Psoas muscle (tissue), 8 donors: ENCODE results near the gene PHACTR3. TPM values are rescaled to one million over a fixed set of nuclear protein-coding genes. Genes with fewer than 3 reads are reported as not detected.

ENCODE experiments used
- ATAC-seq, 4 donors: fragments of 200-7000 bp; cut with Tn5 transposase; one replicate each; pipeline ENCODE4 v1.9.1; 2020; ENCODE audit warnings: moderate library complexity in 3 of 4, mild to moderate bottlenecking in 2 of 4
- DNase-seq, 2 donors: peaks; one replicate each; pipeline ENCODE4 v3.0.0-alpha.2; 2020
- H3K27ac ChIP-seq: fragments of 200-600 bp; one replicate; pipeline ENCODE4 v1.8.0; 2022
- H3K27me3 ChIP-seq, 3 donors: fragments of 200-600 bp in 1 of 3; one replicate each; pipeline versions ENCODE4 v1.6.1 to v1.8.0; 2013 to 2022; ENCODE audit warnings: low read length in 2 of 3, mild to moderate bottlenecking in 2 of 3, moderate library complexity in 1 of 3; ENCODE audit not compliant: insufficient read depth in 3 of 3
- H3K36me3 ChIP-seq, 2 donors: fragments of 200-600 bp in 1 of 2; one replicate each; pipeline versions ENCODE4 v1.6.1 to v1.8.0; 2013 to 2022; ENCODE audit warnings: low read depth in 1 of 2, mild to moderate bottlenecking in 1 of 2, moderate library complexity in 1 of 2; ENCODE audit not compliant: insufficient read depth in 1 of 2
- H3K4me1 ChIP-seq: fragments of 200-600 bp; one replicate; pipeline ENCODE4 v1.8.0; 2022
- H3K4me3 ChIP-seq: fragments of 200-600 bp; one replicate; pipeline ENCODE4 v1.8.0; 2022; ENCODE audit warnings: mild to moderate bottlenecking
- H3K9me3 ChIP-seq: fragments of 200-600 bp; one replicate; pipeline ENCODE4 v1.8.0; 2022
- WGBS, 3 donors: extraction: QIAGEN DNeasy Blood & Tissue Kit; methylation state at CpG; one replicate each; pipeline versions ENCODE4 v1.1.6 to v1.1.7; 2013; 5-methylcytosine and 5-hydroxymethylcytosine counted together
- intact Hi-C, 2 donors: fragments of 100-400 bp; cut with DNase I; formaldehyde crosslinking; loops; one replicate each; pipeline versions ENCODE4 v1.11.0 to v1.14.2; 2022
- polyA plus RNA-seq, 3 donors: library from polyadenylated mRNA; stranded (reverse); fragments of 200-250 nt; gene quantifications; one replicate each; pipeline ENCODE4 v1.2.3, GENCODE V29; 2013
- total RNA-seq, 4 donors: library from RNA; stranded (reverse); fragmentation: NEBNext Ultra II Directional in 2 of 4; extraction: Animal tissue kit (Norgen Biotek cat#: 25700) in 2 of 4; gene quantifications; one replicate each; pipeline versions ENCODE4 v1.2.1 to v1.2.4, GENCODE V29; 2021 to 2023
- TF ChIP-seq, protein P1 (sequence below): fragments of 200-600 bp; IDR thresholded peaks from one replicate; pipeline ENCODE4 v1.8.0; 2022; ENCODE audit warnings: antibody characterized with exemption
- donor health status: healthy with polysubstance abuse.
- donor health status: DM: no; HTN: no; CAD: no; lungs with moderate emphysema.
- donor health status: Bipolar disorder and iron deficiency.
- donor health status: healthy.
- donor health status: DM: yes; HTN: yes; CAD: no.
- donor health status: DM: no; HTN: no; CAD: no.
- donor health status: DM: no; HTN: no; CAD: no.
- donor health status: DM: yes; HTN: yes; CAD: no.

The PHACTR3 gene
- total and polyA plus RNA-seq, 7 donors, result 0.10 to 0.46 (median 0.15) TPM; not detected in 3

DNA sequence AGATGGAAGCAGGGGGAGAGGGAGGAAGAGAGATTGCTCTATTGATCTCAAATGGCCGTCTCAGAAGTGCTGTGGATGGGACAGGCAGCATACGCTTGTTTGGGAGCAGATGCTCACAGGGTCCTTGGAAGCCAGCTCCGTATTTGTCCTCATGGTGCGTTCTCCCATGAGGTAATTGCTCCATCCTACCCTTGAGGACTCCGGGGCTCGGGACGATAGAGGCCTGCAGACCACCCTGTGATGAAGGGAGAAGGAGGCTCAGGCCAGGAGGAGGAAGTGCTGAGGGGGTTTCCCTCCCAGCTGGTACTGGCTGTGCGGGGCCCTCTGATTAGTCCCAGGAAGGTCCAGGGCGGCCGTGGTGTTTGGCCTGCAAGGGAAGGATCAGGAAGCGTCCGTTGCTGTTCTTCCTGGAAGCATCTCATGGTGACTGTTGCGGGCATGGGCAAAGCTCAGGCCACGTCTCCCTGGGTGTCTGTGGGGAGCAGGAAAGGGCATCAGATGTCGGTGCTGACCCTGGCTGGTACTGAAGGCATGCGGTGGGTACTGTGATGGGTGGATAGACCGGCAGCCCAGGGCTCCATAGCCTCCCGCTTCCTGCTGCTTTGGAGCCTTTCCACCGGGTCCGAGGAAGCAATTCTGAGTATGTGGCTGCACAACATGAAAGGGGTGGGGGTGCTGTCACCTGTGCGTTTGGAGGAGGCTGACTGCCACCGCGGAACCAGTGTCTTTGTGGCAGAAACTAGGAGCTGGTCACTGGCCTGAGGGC lies 170.8 kb downstream of the PHACTR3 start:
- Histone ChIP-seq H3K27ac (no peak overlapping the region), H3K9me3 (no peaks in the 10 kb centered on the region), H3K27me3 (no peaks in the 10 kb centered on the region), H3K36me3 (no peaks in the 10 kb centered on the region), H3K4me1 (no peaks in the 10 kb centered on the region), H3K4me3 (no peak overlapping the region)
- ATAC-seq, result no peak
- WGBS, 3 donors, result 63 to 75% (median 65%) methylated on average over 23 of the region's 23 CpGs
- TF ChIP-seq, protein P1, sequence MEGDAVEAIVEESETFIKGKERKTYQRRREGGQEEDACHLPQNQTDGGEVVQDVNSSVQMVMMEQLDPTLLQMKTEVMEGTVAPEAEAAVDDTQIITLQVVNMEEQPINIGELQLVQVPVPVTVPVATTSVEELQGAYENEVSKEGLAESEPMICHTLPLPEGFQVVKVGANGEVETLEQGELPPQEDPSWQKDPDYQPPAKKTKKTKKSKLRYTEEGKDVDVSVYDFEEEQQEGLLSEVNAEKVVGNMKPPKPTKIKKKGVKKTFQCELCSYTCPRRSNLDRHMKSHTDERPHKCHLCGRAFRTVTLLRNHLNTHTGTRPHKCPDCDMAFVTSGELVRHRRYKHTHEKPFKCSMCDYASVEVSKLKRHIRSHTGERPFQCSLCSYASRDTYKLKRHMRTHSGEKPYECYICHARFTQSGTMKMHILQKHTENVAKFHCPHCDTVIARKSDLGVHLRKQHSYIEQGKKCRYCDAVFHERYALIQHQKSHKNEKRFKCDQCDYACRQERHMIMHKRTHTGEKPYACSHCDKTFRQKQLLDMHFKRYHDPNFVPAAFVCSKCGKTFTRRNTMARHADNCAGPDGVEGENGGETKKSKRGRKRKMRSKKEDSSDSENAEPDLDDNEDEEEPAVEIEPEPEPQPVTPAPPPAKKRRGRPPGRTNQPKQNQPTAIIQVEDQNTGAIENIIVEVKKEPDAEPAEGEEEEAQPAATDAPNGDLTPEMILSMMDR, result no peak
- intact Hi-C loops, result loop anchor here in 1 of 2 donors (10.0 kb wide), 1 partner anchor 80 kb away; no protein-coding TSS in a partner anchor
- no peak for DNase-seq

DNA sequence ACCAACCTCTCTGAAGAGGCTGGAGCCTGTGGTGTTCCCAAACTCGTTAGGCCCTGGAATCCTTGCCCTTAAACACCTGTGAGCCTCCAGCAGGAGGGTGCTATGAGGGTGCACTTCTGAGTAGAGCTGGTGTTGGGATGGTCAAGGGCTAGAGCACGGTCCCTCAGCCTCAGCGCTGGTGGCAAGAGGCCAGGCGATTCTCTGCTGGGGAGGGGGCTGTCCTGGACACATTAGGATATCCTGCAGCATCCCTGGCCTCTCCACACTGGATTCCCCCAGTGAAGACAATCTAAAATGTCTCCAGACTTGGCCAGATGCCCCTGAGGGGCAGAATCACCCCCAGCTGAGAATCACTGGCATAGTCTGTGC lies 171.3 kb downstream of the PHACTR3 start:
- intact Hi-C loops, result loop anchor here in 1 of 2 donors (10.0 kb wide), 1 partner anchor 79 kb away; no protein-coding TSS in a partner anchor
- H3K27ac ChIP-seq, result no peak overlapping the region
- H3K27me3 ChIP-seq, result no peaks in the 10 kb centered on the region
- 74 to 89% (median 81%) methylated on average over 4 of the region's 4 CpGs for WGBS, 3 donors
- H3K4me3 ChIP-seq, result no peak overlapping the region
- TF ChIP-seq, protein P1, result no peak
- no peaks in the 10 kb centered on the region for H3K36me3 ChIP-seq
- H3K9me3 ChIP-seq, result no peaks in the 10 kb centered on the region
- DNase-seq, result no peak
- no peak for ATAC-seq
- H3K4me1 ChIP-seq, result no peaks in the 10 kb centered on the region

DNA sequence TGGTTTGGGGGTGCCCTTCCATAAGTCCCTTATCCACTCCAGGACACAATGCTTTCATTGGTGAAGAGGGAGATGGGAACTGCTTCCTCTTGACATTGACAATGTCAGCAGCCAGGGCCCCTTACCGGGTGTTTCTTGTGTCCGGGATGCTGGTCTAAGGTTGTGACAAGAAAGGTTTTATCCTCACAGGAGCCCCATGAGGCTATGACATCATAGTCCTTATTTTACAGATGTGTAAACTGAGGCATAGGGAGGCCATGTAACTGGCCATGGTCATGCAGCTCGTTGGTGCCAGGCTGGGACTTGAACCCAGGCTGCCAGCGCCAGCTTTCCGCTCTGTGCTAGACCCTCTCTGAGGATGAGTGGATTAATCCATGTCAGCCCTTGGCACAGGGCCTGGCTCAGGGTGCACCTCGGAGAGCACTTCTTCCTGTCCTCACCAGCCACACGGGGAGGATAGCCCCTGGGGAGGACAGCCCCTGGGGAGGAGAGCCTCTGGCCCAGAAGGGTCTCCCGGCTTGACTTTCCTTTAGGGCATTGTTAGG lies 171.8 kb downstream of the PHACTR3 start:
- TF ChIP-seq, protein P1, result no peak
- intact Hi-C loops, result loop anchor here in 1 of 2 donors (10.0 kb wide), 1 partner anchor 79 kb away; no protein-coding TSS in a partner anchor
- Histone ChIP-seq H3K4me1 (no peaks in the 10 kb centered on the region), H3K4me3 (no peak overlapping the region), H3K36me3 (no peaks in the 10 kb centered on the region), H3K9me3 (no peaks in the 10 kb centered on the region), H3K27me3 (no peaks in the 10 kb centered on the region), H3K27ac (no peak overlapping the region)
- 54 to 68% (median 55%) methylated on average over 8 of the region's 8 CpGs for WGBS, 3 donors
- ATAC-seq, result no peak
- no peak for DNase-seq

DNA sequence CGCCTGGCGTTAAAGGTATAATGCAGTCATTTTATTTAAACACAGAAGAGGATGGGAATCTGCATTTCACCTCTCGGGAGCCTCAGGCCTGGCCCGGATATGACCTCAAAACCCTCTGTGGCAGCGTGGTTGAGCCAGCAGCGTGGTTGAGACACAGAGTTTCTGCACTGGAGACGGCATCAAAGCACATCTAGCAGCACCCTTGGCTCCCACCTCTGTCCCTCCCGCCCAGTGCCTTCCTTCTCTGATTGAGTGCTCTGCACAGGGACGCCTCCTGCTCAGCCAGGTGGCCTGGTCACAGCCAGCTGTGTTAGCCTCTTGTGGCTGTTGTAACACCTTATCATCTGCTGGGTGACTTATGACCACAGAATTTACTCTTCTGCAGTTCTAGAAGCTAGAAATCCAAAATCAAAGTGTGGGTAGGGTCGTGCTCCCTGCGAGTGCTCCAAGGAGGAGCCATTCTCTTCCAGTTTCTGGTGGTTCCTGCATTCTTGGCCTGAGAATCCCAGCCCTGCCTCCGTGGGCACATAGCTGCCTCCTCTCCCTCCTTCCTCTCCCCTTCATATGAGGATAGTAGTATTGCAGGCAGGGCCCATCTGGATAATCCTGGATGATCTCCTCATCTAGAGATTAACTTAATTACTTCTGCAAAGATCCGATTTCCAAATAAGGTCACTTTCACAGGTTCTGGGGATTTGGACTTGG lies 172.4 kb downstream of the PHACTR3 start:
- no peak overlapping the region for H3K4me3 ChIP-seq
- intact Hi-C loops, result loop anchor here in 1 of 2 donors (10.0 kb wide), 1 partner anchor 78 kb away; no protein-coding TSS in a partner anchor
- no peaks in the 10 kb centered on the region for H3K36me3 ChIP-seq
- H3K4me1 ChIP-seq, result no peaks in the 10 kb centered on the region
- TF ChIP-seq, protein P1, result no peak
- H3K9me3 ChIP-seq, result no peaks in the 10 kb centered on the region
- no peaks in the 10 kb centered on the region for H3K27me3 ChIP-seq
- DNase-seq, result no peak
- WGBS, 3 donors, result 79 to 85% (median 83%) methylated on average over 13 of the region's 13 CpGs
- no peak overlapping the region for H3K27ac ChIP-seq
- no peak for ATAC-seq
